ENCODE measurements around the gene AKR1C4.

DNA sequence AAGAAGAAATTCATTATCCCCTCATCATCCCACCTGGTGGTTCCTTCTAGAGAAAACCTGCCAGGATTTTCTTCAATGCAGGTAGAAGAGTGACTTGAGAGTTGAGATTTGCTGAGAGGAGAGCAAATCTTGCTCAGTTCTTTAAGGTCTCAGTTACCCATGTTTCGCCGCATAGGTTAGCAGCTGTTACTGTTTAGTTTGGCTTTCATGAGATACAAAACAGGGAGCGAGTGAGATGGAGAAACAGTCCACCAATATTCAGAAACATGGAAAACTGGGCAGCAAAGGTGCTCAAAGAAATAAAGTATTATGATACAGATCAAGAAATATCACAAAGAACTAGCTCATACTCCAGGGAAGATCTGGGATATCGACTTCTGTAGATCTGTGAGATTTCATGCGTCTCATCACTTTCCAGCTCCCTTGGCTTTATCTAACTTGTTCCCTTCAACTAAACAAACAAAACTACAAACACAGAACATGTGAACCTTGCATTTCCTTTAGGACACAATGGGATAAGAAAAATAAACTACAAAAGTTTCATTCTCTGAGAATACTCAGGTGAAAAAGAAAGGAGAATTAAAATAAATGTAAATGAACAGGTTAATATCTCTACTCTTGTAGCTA is 63.4 kb downstream of the AKR1C4 start:
- TF ChIP-seq ISL1 (CRISPR knock-in tag; IDR thresholded peaks at IDR 0.05), result no peak
- no peak for TF ChIP-seq ZFP3 (CRISPR knock-in tag; IDR thresholded peaks at IDR 0.05)
- no peak for TF ChIP-seq TOX (CRISPR knock-in tag; IDR thresholded peaks at IDR 0.05; ENCODE audit: borderline replicate concordance)
- TF ChIP-seq, protein P1, sequence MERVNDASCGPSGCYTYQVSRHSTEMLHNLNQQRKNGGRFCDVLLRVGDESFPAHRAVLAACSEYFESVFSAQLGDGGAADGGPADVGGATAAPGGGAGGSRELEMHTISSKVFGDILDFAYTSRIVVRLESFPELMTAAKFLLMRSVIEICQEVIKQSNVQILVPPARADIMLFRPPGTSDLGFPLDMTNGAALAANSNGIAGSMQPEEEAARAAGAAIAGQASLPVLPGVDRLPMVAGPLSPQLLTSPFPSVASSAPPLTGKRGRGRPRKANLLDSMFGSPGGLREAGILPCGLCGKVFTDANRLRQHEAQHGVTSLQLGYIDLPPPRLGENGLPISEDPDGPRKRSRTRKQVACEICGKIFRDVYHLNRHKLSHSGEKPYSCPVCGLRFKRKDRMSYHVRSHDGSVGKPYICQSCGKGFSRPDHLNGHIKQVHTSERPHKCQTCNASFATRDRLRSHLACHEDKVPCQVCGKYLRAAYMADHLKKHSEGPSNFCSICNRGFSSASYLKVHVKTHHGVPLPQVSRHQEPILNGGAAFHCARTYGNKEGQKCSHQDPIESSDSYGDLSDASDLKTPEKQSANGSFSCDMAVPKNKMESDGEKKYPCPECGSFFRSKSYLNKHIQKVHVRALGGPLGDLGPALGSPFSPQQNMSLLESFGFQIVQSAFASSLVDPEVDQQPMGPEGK (CRISPR knock-in tag; IDR thresholded peaks at IDR 0.05; ENCODE audit: borderline replicate concordance), result no peak
- no peak for TF ChIP-seq ZNF8 (CRISPR knock-in tag; IDR thresholded peaks at IDR 0.05)
- no peak for TF ChIP-seq ZC3H10 (CRISPR knock-in tag; IDR thresholded peaks at IDR 0.05)

Data from SK-N-SH treated with all-trans-retinoic acid at 6 μM for 48 hours (cell line).